ENCODE results near the gene BRAP.
"Not testable (repeated sequence)": the region's sequence is repeated elsewhere in the genome, so short reads cannot be mapped to it uniquely, and the experiment has no call there.

- not testable (repeated sequence) for TF ChIP-seq CTCF (IDR thresholded peaks at IDR 0.05); ZFX (IDR thresholded peaks at IDR 0.05; ENCODE audit: borderline replicate concordance)
Measured at GRCh38 chr12:111617841-111618240, 67.9 kb downstream of the BRAP start.

Measured in 22Rv1 (cell line).